ENCODE data around the gene TIE1. TPM values are rescaled to one million over a fixed set of nuclear protein-coding genes. Genes with fewer than 3 reads are reported as not detected.

Gene TIE1
- total and polyA plus RNA-seq, 9 of the 15 experiments (the other 6 are each of a cell fraction or from before 2014, with no cell fraction given) = 0.07 to 0.49 (median 0.14) TPM; not detected in 4

GRCh38 chr1:43367904-43368645 is 67.3 kb downstream of the TIE1 start, which contains the start of gene ELOVL1 (continued):
- no peak for TF ChIP-seq PBX2 (CRISPR knock-in tag; IDR thresholded peaks at IDR 0.05; ENCODE audit: low read depth)
- TF ChIP-seq PBX2 (tag; conservative IDR thresholded peaks at IDR 0.05; ENCODE audit: low read depth) = no peak
- no peak for TF ChIP-seq NR2F6 (CRISPR knock-in tag; IDR thresholded peaks at IDR 0.05)
- TF ChIP-seq HMBOX1 (IDR thresholded peaks at IDR 0.05) = no peak
- TF ChIP-seq MCM7 (IDR thresholded peaks at IDR 0.05) = no peak
- peak; percentile 77 to 82 for TF ChIP-seq NRF1 (conservative IDR thresholded peaks at IDR 0.05 in 1 of 2, IDR thresholded peaks at IDR 0.05 in 1 of 2)
- TF ChIP-seq HDAC3 (IDR thresholded peaks at IDR 0.05; ENCODE audit: borderline replicate concordance, partially characterized antibody) = no peak
- no peak for TF ChIP-seq POU5F1 (IDR thresholded peaks at IDR 0.05; ENCODE audit: borderline replicate concordance, low read depth, low read length, partially characterized antibody)
- no peak for TF ChIP-seq U2AF1 (optimal IDR thresholded peaks at IDR 0.05; ENCODE audit: low read depth, low read length)
- TF ChIP-seq ZNF395 (CRISPR knock-in tag; IDR thresholded peaks at IDR 0.05) = peak; percentile 70; the same call in 1 of the 2 replicates
- TF ChIP-seq E2F4 (CRISPR knock-in tag; IDR thresholded peaks at IDR 0.05; ENCODE audit: low read depth) = 0 out of 2 replicates have a peak, but pooled peaks have one; percentile 31
- no peak for TF ChIP-seq FUS (optimal IDR thresholded peaks at IDR 0.05; ENCODE audit: low read depth, low read length)
- no peak for TF ChIP-seq E4F1 (CRISPR knock-in tag; IDR thresholded peaks at IDR 0.05; ENCODE audit: borderline replicate concordance)
- TF ChIP-seq TBL1XR1 (IDR thresholded peaks at IDR 0.05; ENCODE audit: low read length in 2 of 2) = no peak
- TF ChIP-seq SMAD2 (IDR thresholded peaks at IDR 0.05; ENCODE audit: low read depth, low read length) = no peak
- no peak for TF ChIP-seq STAT5A (IDR thresholded peaks at IDR 0.05; ENCODE audit: borderline replicate concordance, low read length)
- no peak for TF ChIP-seq ZNF695 (CRISPR knock-in tag; IDR thresholded peaks at IDR 0.05)
- TF ChIP-seq BMI1 (IDR thresholded peaks at IDR 0.05; ENCODE audit: low read length) = no peak
